IMR-90 (cell line): ENCODE results near the gene RPS19BP1.

Experiments
- CTCF ChIP-seq: conservative IDR thresholded peaks from 2 replicates; pipeline ENCODE4 v1.5.1; 2012; ENCODE audit warnings: mild to moderate bottlenecking, low read depth, low read length, improper control_type of control experiment
- ELK1 ChIP-seq: fragments of 150-350 bp; IDR thresholded peaks from 2 replicates; pipeline ENCODE4 v1.6.1; 2016; ENCODE audit warnings: low read depth, mild to moderate bottlenecking, low read length, moderate library complexity, borderline replicate concordance
- FOS ChIP-seq: fragments of 150-350 bp; IDR thresholded peaks from 2 replicates; pipeline ENCODE4 v1.6.1; 2016; ENCODE audit warnings: low read depth, low read length
- MAFK ChIP-seq: IDR thresholded peaks from 2 replicates; pipeline ENCODE4 v1.6.1; 2012; ENCODE audit warnings: low read depth, low read length, improper control_type of control experiment
- MAZ ChIP-seq: IDR thresholded peaks from 2 replicates; pipeline ENCODE4 v1.6.1; 2012; ENCODE audit warnings: low read depth, mild to moderate bottlenecking, low read length, improper control_type of control experiment, moderate library complexity, borderline replicate concordance
- NFE2L2 ChIP-seq: fragments of 150-350 bp; IDR thresholded peaks from 2 replicates; pipeline ENCODE4 v1.6.1; 2016; ENCODE audit warnings: low read depth, mild to moderate bottlenecking, low read length
- POLR2A ChIP-seq: IDR thresholded peaks from 2 replicates; pipeline ENCODE4 v1.6.1; 2012; ENCODE audit warnings: mild to moderate bottlenecking, low read depth, low read length
- RAD21 ChIP-seq: IDR thresholded peaks from 2 replicates; pipeline ENCODE4 v1.6.1; 2012; ENCODE audit warnings: low read length, improper control_type of control experiment
- RCOR1 ChIP-seq: IDR thresholded peaks from 2 replicates; pipeline ENCODE4 v1.6.1; 2012; ENCODE audit warnings: mild to moderate bottlenecking, low read length, improper control_type of control experiment; ENCODE audit not compliant: insufficient replicate concordance
- RFX5 ChIP-seq: IDR thresholded peaks from 2 replicates; pipeline ENCODE4 v1.8.0; 2012; ENCODE audit warnings: low read depth, mild to moderate bottlenecking, low read length, moderate library complexity
- USF2 ChIP-seq: fragments of 150-350 bp; IDR thresholded peaks from 2 replicates; pipeline ENCODE4 v1.6.1; 2017; ENCODE audit warnings: mild to moderate bottlenecking, antibody characterized with exemption, low read length, low read depth

GRCh38 chr22:39482768-39483167, 49.8 kb downstream of the RPS19BP1 start:
- TF ChIP-seq MAFK (no peak), MAZ (no peak), USF2 (no peak), RCOR1 (no peak), POLR2A (no peak), FOS (no peak), CTCF (no peak), NFE2L2 (no peak), RFX5 (no peak), ELK1 (no peak), RAD21 (no peak)
